ENCODE results near the gene INSYN1. TPM values are rescaled to one million over a fixed set of nuclear protein-coding genes. Genes with fewer than 3 reads are reported as not detected.

The INSYN1 gene
- total RNA-seq, 4 donors from 2014 or later: 2.7 to 11.6 (median 7.7) TPM

DNA sequence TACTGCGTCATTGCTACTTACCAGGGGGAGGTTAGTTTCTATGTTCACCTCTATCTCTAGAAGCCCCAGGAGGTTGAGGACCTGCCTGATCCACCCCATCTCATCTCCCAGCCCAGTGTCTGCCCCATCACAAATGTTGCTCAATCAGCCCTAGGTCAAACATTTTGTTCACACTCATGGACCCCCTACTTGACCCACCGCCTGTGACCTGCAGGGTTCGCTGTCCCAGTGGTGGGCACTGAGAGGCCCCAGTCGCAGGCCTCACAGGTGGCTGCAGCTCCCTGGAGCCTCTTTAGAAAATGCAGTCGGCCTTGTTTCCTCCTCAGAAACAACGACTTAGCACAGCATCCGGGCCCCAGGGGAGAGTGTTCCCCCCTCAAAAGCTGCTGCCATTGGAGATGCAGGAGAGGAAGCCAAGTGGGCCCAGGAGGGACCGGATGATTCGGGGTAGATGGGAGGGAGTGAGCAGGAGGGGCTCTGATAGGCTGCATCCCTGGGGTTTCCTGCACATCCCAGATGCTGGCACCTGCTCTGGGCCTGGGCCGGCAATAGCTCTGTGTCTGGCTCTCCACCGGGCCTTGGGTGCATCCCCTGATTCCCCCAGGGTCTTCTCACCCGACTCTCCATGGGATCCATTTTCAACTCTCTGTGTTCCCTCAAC lies 18.4 kb upstream of the INSYN1 start:
- intact Hi-C loops (cut with DNase I; ENCODE audit: low total_unique reads) (no loop called here), in situ Hi-C loops (cut with MboI; ENCODE audit: low sequenced_read_pairs in 4 of 4) (no loop called here)
- ATAC-seq (no peak), DNase-seq (no peak)
- Histone ChIP-seq H3K4me3 (no peak overlapping the region), H3K36me3 (no peaks in the 10 kb centered on the region), H3K9me3 (no peaks in the 10 kb centered on the region), H3K4me1 (peaks cover 9 to 14% of the 10 kb centered on the region in 2 donors), H3K27ac (no peak overlapping the region), H3K27me3 (no peaks in the 10 kb centered on the region)
- TF ChIP-seq POLR2A (IDR thresholded peaks at IDR 0.05) (no peak), CTCF (IDR thresholded peaks at IDR 0.05 in 4 of 5, conservative IDR thresholded peaks at IDR 0.05 in 1 of 5) (no peak)

DNA sequence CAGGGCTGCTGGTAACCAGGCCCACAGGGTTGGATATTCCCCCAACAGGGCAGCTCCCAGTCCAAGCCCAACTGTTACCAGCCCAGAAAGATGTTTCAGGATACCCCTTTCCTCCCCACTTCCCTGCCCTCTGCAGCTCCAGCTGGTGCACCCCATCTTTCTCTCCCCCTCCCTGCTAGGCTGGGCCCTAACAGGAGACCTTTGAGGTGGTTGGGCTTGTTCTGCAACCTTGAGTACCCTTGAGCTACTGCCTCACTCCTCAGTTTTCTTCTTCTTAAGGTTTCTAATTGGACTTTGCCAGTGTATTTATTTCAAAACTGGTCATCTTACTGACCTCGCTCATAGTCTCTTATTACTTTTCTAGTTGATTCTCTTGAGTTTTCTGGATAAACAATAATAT lies 16.9 kb upstream of the INSYN1 start:
- H3K27ac ChIP-seq: no peak overlapping the region
- no peak overlapping the region for H3K4me3 ChIP-seq
- H3K4me1 ChIP-seq: peaks cover 7 to 12% of the 10 kb centered on the region in 2 donors
- no peak for DNase-seq
- no peak for TF ChIP-seq POLR2A (IDR thresholded peaks at IDR 0.05)
- no peak for TF ChIP-seq CTCF (IDR thresholded peaks at IDR 0.05 in 4 of 5, conservative IDR thresholded peaks at IDR 0.05 in 1 of 5)
- no peaks in the 10 kb centered on the region for H3K9me3 ChIP-seq
- in situ Hi-C loops (cut with MboI; ENCODE audit: low sequenced_read_pairs in 4 of 4) (no loop called here), intact Hi-C loops (cut with DNase I; ENCODE audit: low total_unique reads) (no loop called here)
- ATAC-seq: no peak
- no peaks in the 10 kb centered on the region for H3K27me3 ChIP-seq
- no peaks in the 10 kb centered on the region for H3K36me3 ChIP-seq

GRCh38 chr15:73767806-73768501 lies 14.8 kb upstream of the INSYN1 start:
- Histone ChIP-seq H3K36me3 (no peaks in the 10 kb centered on the region), H3K27me3 (no peaks in the 10 kb centered on the region), H3K27ac (no peak overlapping the region), H3K4me1 (no peaks in the 10 kb centered on the region), H3K9me3 (no peaks in the 10 kb centered on the region), H3K4me3 (no peak overlapping the region)
- ATAC-seq (no peak), DNase-seq (no peak)
- no peak for TF ChIP-seq POLR2A (IDR thresholded peaks at IDR 0.05)
- TF ChIP-seq CTCF (IDR thresholded peaks at IDR 0.05 in 4 of 5, conservative IDR thresholded peaks at IDR 0.05 in 1 of 5): no peak
- intact Hi-C loops (cut with DNase I; ENCODE audit: low total_unique reads): no loop called here
- in situ Hi-C loops (cut with MboI; ENCODE audit: low sequenced_read_pairs in 4 of 4): no loop called here

DNA sequence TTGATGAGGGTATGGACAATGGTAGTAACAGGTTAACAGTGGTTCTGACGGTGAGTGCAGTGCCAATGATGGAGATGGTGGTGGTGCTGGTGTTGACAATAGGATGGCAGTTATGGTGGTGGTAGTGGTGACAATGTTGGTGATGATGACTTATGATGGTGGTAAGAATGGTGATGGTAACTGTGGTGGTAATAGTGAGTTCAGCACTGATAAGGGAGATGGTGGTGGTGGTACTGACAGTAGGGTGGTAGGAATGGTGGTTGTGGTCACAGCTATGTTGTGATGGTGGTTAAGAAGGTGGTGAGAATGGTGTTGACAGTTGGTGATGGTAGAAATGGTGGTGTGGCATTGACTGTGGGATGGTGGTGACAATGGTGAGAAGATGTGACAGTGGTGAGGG lies 13.4 kb upstream of the INSYN1 start:
- Histone ChIP-seq H3K36me3 (no peaks in the 10 kb centered on the region), H3K9me3 (no peaks in the 10 kb centered on the region), H3K4me3 (no peak overlapping the region), H3K27ac (no peak overlapping the region), H3K27me3 (no peaks in the 10 kb centered on the region), H3K4me1 (no peaks in the 10 kb centered on the region)
- in situ Hi-C loops (cut with MboI; ENCODE audit: low sequenced_read_pairs in 4 of 4): no loop called here
- ATAC-seq (no peak), DNase-seq (no peak)
- intact Hi-C loops (cut with DNase I; ENCODE audit: low total_unique reads): no loop called here
- TF ChIP-seq POLR2A (IDR thresholded peaks at IDR 0.05) (no peak), CTCF (IDR thresholded peaks at IDR 0.05 in 4 of 5, conservative IDR thresholded peaks at IDR 0.05 in 1 of 5) (no peak)
